Right atrium auricular region (tissue), 2 donors: ENCODE results near the gene SLC39A9. TPM values are rescaled to one million over a fixed set of nuclear protein-coding genes. Genes with fewer than 3 reads are reported as not detected.

Experiments used
- DNase-seq: peaks from one replicate; pipeline ENCODE4 v3.0.0-alpha.2; 2019; ENCODE audit warnings: low spot score
- H3K27ac ChIP-seq, 2 donors: fragments of 200-600 bp; sonication (generic); 1 replicate in 1 of 2; 2 replicates in 1 of 2; pipeline ENCODE4 v1.5.1; 2016 to 2019
- H3K27me3 ChIP-seq, 2 donors: fragments of 200-600 bp; sonication (generic); one replicate each; pipeline versions ENCODE4 v1.5.1 to v1.6.0; 2017 to 2019
- H3K36me3 ChIP-seq: fragments of 200-600 bp; sonication (generic); one replicate; pipeline ENCODE4 v1.5.1; 2016
- H3K4me1 ChIP-seq, 2 donors: fragments of 200-600 bp; sonication (generic); one replicate each; pipeline versions ENCODE4 v1.5.1 to v1.6.0; 2017 to 2019
- H3K4me3 ChIP-seq, 2 donors: fragments of 200-600 bp; sonication (generic); 1 replicate in 1 of 2; 2 replicates in 1 of 2; pipeline ENCODE4 v1.5.1; 2017 to 2019; ENCODE audit warnings: mild to moderate bottlenecking in 1 of 2, moderate library complexity in 1 of 2
- H3K9me3 ChIP-seq, 2 donors: fragments of 200-600 bp; sonication (generic); one replicate each; pipeline ENCODE4 v1.5.1; 2019
- total RNA-seq, 2 donors: library from RNA; depleted of rRNA; stranded (reverse); fragments of >200 nt; gene quantifications; one replicate each; pipeline ENCODE4 v1.1.0, GENCODE V29; 2016
- TF ChIP-seq, protein P1 (sequence below), 2 donors: fragments of 200-600 bp; sonication (generic); IDR thresholded peaks; one replicate each; pipeline ENCODE4 v1.5.1; 2019; ENCODE audit warnings: antibody characterized with exemption in 2 of 2

The SLC39A9 gene
- total RNA-seq, 2 donors from 2014 or later, result 29.3 to 37.5 TPM

DNA sequence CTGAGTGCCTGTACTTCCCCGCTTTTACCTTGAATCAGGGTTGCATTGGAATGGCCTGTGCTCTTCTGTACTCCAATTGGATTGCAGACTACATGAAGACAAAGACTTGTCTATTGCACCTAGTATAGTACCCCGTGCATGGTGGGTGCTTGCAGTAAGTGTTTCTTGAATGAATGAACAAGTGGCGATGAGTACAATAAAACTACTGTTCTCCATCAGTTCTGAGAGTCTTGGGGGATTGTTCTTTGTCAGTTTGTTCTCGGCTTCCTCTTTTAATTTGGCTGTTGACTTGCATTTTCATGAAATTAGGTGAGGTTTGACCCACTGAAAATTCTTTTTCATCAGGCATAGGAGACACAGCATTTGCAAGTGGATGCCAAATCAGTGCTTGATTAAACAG is 34.5 kb upstream of the SLC39A9 start:
- no peaks in the 10 kb centered on the region for H3K9me3 ChIP-seq
- no peaks in the 10 kb centered on the region for H3K4me1 ChIP-seq
- H3K27ac ChIP-seq, result no peak overlapping the region
- DNase-seq, result no peak
- H3K4me3 ChIP-seq, result no peak overlapping the region
- no peaks in the 10 kb centered on the region for H3K27me3 ChIP-seq
- TF ChIP-seq, protein P1, sequence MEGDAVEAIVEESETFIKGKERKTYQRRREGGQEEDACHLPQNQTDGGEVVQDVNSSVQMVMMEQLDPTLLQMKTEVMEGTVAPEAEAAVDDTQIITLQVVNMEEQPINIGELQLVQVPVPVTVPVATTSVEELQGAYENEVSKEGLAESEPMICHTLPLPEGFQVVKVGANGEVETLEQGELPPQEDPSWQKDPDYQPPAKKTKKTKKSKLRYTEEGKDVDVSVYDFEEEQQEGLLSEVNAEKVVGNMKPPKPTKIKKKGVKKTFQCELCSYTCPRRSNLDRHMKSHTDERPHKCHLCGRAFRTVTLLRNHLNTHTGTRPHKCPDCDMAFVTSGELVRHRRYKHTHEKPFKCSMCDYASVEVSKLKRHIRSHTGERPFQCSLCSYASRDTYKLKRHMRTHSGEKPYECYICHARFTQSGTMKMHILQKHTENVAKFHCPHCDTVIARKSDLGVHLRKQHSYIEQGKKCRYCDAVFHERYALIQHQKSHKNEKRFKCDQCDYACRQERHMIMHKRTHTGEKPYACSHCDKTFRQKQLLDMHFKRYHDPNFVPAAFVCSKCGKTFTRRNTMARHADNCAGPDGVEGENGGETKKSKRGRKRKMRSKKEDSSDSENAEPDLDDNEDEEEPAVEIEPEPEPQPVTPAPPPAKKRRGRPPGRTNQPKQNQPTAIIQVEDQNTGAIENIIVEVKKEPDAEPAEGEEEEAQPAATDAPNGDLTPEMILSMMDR (IDR thresholded peaks at IDR 0.05), result no peak
- no peaks in the 10 kb centered on the region for H3K36me3 ChIP-seq

DNA sequence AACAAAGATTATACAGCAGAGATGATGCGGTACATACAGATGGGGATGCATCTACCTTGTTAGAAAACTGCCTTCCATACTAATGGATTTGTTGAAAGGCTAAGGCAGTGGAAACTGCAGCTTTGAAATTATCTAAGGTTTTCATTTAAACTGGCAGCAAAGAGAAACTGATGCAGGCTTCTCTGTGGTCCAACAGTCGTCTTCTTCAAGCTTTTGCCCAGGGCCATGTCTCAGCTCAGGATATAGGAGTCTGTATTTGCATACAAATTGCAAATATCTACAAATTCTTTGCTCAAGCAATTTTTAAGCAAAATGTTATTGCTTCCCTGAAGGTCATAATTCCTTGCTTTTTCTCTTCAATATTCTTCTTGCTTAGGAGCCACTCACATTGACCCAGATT is 34.1 kb upstream of the SLC39A9 start:
- Histone ChIP-seq H3K4me3 (no peak overlapping the region), H3K27ac (no peak overlapping the region), H3K27me3 (no peaks in the 10 kb centered on the region), H3K9me3 (no peaks in the 10 kb centered on the region), H3K36me3 (no peaks in the 10 kb centered on the region), H3K4me1 (no peaks in the 10 kb centered on the region)
- no peak for DNase-seq
- TF ChIP-seq, protein P1 (IDR thresholded peaks at IDR 0.05), result no peak

DNA sequence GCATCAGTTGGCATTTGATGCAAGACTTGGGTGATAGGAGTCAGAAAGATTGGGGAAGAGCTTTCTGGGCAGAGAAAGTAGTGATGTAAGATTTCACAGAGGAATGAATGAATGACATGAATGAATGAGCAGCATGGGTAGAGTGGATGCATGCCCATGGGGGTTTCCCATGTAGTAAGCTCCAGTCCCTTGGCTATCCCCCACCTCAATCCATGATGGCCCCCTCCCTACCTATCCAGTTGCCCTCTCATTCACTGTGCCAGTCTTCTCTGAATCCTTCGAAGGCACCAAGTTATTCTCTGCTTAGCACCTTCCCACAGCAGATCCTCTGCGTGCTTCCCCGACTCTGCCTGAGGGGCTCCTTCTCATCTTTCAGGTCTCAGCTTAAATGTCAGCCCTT is 32.4 kb upstream of the SLC39A9 start:
- TF ChIP-seq, protein P1 (IDR thresholded peaks at IDR 0.05), result no peak
- Histone ChIP-seq H3K9me3 (no peaks in the 10 kb centered on the region), H3K27ac (no peak overlapping the region)

DNA sequence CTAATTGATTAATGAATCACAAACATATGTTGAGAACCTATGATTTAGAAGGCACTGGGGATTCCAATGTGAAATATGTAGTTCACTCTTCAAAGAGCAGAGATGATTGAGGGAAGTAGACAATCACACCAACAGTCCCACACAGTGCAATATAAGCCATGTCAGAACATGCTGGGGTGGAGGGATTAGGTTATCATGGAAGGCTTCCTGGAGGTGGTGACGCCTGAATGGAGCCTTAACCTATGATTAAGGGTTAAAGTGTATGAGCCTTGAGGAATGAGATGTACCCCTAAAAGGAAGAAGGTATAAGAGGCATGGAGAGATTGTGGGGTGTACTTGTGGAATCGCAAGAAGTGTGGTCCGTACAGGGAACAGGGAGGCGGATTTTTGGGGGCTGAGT is 31.7 kb upstream of the SLC39A9 start:
- Histone ChIP-seq H3K27me3 (no peaks in the 10 kb centered on the region), H3K36me3 (no peaks in the 10 kb centered on the region), H3K9me3 (no peaks in the 10 kb centered on the region), H3K4me3 (no peak overlapping the region), H3K27ac (no peak overlapping the region), H3K4me1 (no peaks in the 10 kb centered on the region)
- DNase-seq, result no peak
- TF ChIP-seq, protein P1 (IDR thresholded peaks at IDR 0.05), result no peak

More for the DNA sequence above, 32.4 kb upstream of the SLC39A9 start:
- no peak for DNase-seq
- Histone ChIP-seq H3K27me3 (no peaks in the 10 kb centered on the region), H3K36me3 (no peaks in the 10 kb centered on the region), H3K4me3 (no peak overlapping the region), H3K4me1 (no peaks in the 10 kb centered on the region)

DNA sequence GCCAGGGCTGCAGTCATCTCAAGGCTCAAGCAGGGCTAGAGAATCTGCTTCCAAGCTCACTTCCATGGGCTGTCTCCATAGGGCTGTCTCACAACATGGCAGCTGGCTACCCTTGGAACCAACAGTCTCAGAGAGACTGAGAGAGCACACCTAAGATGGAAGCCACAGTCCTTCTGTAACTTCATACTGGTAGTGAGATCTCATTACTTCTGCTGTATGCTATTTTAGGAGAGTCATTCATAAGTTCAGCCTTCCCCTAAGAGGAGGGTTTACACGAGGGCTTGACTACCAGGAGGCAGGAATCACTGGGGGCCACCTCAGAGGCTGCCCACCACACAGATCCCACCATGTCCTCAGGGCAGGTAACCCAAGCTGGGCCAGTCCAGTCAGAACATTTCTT is 30.1 kb upstream of the SLC39A9 start:
- no peak overlapping the region for H3K4me3 ChIP-seq
- H3K9me3 ChIP-seq, result no peaks in the 10 kb centered on the region
- no peaks in the 10 kb centered on the region for H3K27me3 ChIP-seq
- H3K27ac ChIP-seq, result no peak overlapping the region
- no peaks in the 10 kb centered on the region for H3K36me3 ChIP-seq
- TF ChIP-seq, protein P1 (IDR thresholded peaks at IDR 0.05), result no peak
- no peaks in the 10 kb centered on the region for H3K4me1 ChIP-seq
- no peak for DNase-seq

DNA sequence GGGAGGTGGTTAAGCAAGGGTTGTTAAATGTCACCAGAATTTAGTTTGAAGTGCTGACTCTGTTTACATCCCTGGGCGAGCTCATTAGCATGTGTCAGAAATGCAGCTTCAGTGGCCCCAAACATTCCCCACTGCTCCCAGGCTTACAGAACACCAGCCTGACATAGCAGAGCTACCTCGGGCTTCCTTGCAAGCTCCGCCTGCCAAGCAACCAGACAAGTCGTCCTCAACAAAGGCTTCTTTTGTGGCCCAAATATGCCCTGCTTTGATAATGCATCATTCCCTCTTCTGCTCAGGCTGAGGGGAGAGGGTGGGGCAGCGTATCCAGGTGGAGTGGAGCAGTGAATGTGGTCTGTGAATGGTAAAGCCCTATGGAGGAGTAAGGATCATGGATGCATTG is 28.4 kb upstream of the SLC39A9 start:
- H3K4me3 ChIP-seq, result no peak overlapping the region
- H3K9me3 ChIP-seq, result no peaks in the 10 kb centered on the region
- H3K36me3 ChIP-seq, result no peaks in the 10 kb centered on the region
- no peaks in the 10 kb centered on the region for H3K4me1 ChIP-seq
- H3K27ac ChIP-seq, result no peak overlapping the region
- no peak for DNase-seq
- no peaks in the 10 kb centered on the region for H3K27me3 ChIP-seq
- TF ChIP-seq, protein P1 (IDR thresholded peaks at IDR 0.05), result no peak
